NB4 (cell line): ENCODE data around the gene CNBD2.

Experiments
- CTCF ChIP-seq: IDR thresholded peaks from one replicate; pipeline ENCODE4 v1.5.1; 2012; ENCODE audit warnings: low read depth, low read length
- MYC ChIP-seq: IDR thresholded peaks from 2 replicates; pipeline ENCODE4 v1.6.1; 2011; ENCODE audit warnings: low read depth, low read length
- POLR2A ChIP-seq: IDR thresholded peaks from 2 replicates; pipeline ENCODE4 v1.6.1; 2011; ENCODE audit warnings: mild to moderate bottlenecking; ENCODE audit not compliant: insufficient read length; ENCODE audit errors: extremely low read depth

- no peak for TF ChIP-seq POLR2A
- TF ChIP-seq CTCF = no peak
- no peak for TF ChIP-seq MYC
Observed at GRCh38 chr20:36017048-36017951, 48.9 kb downstream of the CNBD2 start.
